GM19023 (cell line): ENCODE measurements around the gene RGS1.

Experiments
- ATAC-seq: cut with Tn5 transposase; IDR thresholded peaks from one replicate; pipeline ENCODE4 v1.9.1; 2021; ENCODE audit warnings: mild to moderate bottlenecking, moderate library complexity; ENCODE audit not compliant: unreplicated experiment

Gene RGS1

DNA sequence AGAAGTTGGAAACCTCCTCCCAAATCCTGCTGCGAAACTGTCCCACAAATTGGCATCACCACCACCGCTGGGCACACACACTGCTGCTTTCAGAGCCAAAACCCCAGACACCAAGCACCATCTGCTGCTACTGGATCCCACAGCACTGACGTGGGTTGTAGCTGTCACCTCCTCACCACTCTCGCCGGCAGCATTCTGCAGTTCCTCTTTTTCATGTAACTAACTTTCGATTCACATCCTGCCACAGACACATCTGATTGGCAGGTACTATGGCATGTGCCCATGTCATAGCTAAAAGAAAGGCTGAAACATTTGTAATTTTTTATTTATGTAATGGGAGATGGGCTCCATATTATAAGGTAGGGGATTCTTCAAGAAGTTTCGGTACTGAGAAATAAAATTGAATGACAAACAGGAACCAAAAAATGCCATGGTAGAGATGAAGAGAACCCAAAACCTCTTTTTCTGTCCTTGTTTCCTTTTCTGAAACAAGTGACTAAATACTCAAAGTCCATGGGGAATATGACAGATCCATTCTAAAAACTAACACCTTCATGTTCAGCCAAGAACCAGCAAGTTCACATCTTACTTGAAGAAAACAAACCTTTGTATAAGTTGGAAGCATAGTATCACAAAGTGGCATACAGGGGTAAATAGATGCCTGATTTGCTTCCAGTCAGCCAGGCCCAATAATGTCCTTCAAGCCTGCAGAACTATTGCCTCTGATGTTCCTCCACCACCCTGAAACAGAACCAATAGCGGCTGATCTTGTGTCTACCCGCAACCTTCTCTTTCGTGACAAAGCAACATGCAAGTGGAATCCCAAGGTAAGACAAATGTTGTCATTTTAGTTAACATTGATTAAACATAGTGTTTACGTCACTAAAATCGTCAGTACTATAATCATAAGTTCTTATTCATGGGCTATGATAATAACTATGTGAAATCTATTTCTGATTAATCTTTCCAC is 33.8 kb downstream of the RGS1 start:
- peak; percentile 100 for ATAC-seq

DNA sequence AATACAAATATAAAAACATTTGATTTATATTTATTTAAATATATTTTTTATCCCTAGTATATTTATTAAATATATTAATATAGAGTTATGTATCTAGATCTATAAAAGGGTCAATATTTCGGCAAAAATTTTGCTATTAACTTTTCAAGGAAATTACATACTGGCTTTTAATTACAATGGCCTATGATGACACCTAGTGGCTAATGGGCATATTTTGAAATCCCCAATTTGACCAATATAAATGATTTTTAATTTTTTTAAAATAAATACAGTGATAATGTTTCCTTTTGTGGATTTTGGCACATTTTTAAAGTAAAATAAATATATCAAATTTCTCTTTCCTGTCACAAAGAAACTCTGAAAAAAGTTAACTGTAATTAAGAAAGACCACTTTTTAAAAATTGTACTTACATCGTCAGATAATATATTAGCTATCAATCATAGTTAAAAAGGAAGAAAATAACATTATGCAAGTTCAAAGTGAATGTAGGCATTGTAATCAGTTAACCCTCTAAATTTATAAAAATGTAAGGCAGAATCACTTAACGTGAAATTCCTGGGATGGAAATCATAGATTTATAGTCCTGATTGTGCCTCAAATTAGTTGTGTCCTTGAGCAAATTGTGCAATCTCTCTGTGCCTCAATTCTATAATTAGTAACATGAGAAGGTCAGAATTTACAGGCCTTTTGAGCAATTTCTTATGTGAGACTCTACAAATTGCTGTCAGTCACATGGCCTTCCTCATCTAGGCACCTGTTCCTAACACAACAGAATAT is 34.7 kb downstream of the RGS1 start:
- ATAC-seq: no peak

DNA sequence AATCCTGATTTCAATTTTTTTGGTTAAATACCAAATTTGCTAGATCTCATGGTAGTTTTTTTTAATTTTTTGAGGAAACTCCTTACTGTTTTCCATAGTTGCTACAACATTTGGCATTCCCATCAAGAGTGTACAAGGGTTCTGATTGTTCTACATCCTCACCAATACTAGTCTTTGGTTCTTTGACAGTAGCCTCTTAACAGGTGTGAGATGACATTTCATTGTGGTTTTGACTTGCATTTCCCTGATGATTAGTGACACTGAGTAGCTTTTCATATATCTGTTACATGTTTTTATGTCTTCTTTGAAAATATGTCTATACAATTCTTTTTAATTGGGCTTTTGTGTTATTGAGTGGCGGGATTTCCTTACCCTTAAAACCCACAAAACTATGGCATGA is 39.5 kb downstream of the RGS1 start:
- ATAC-seq: no peak

DNA sequence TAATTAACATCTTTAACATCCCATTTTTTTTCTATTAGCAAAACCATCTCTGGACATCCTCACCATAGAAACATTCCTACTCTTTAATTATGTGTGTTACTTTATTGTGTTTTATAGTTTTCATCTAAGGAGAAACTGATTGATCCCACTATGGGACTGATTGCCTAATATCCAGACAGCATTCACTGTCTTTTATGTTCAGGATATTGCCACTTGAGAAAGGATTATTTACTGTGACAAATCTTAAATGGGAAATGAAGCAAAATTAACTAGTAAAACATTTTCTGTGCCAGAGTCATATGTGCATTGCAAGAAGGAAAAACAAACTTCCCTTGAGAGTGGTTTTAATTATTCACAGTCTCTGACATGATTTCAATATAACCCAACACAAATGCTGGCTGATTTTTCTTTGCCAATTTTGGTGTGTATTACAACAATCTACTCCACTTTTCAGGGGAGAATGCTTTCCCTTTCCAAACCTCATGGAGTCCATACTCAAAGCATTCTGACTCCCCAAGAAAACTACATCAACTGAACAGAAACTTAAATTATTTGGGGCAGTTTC is 44.6 kb downstream of the RGS1 start:
- ATAC-seq: no peak

DNA sequence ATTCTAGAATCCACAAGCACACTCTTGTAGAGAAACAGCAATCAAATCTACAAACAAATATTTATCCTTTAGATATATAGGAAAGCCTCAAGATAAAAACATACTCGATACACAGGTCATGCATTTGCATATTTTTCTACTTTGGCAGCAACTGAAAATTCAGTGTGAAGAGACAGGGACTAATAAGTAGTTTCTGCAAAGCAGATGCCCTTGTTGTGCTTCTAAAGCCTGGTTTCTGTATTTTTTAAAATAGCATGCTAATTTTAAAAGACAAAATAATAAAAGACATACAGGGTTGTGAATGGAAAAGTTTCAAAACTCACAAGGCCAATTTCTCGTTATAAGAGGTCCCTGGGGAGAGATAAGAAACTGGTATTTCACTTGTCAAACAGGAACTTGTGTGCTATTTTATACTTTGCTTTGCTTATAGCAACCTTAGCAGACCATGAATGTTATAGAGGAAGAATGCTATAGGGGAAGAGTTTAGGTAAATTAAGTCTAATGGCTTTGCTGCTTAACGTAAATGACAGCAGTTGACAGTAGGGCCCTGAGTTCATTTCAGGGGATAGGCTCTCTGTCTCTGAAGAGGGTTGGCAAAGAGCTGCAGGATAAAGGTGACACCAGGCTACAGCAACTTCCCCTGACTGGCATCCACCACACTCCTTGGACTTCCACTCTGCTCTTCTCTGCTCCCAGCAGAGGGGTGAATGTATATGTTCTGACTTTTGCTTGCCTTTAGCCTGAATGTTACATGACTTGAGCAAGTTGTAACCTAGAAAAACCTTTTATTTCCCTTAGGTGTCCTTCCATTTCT is 51.0 kb downstream of the RGS1 start:
- ATAC-seq: peak; percentile 78

- no peak for ATAC-seq
Measured at GRCh38 chr1:192627901-192628300, 52.3 kb downstream of the RGS1 start.

DNA sequence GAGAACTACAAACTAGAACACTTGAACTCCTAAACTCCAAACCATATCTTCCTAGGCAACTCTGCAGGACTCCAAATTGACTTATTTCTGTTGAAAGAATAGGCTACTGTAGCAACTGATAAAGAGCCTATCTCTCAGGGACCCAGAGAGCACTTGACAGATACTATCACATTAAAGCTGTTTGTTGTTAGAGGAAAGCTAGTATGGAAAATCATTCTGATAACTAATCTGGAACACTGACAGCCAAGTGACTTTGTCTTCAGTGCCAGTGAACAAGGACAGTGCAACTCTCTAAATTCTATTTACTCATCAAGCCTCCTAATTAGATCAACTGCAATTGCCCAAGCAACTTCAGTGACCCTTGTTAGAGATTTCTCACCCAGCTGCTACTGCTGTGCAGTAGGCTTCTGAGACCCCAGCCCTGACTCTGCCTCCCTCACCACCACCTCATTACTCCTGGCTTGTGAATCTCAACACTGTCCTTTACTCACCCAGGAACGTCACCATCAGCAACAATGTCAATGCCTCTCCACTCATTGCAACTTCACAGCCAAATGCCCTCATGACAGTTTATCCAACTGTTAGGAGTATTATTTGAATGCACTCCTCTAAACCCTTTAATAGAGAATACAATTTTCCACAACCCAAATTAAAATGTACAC is 53.0 kb downstream of the RGS1 start:
- ATAC-seq: no peak

GRCh38 chr1:192629612-192630011 is 54.0 kb downstream of the RGS1 start:
- no peak for ATAC-seq
